Adipocyte (in vitro differentiated cells): ENCODE data around the gene TPI1.
"Not testable (repeated sequence)": the region's sequence is repeated elsewhere in the genome, so short reads cannot be mapped to it uniquely, and the experiment has no call there.

Source experiments
- DNase-seq: peaks from one replicate; pipeline ENCODE4 v3.0.0-alpha.2; 2015; ENCODE audit warnings: low read depth
- H3K27me3 ChIP-seq: replicated peaks from 2 replicates; pipeline ENCODE4 v1.7.0; 2013; ENCODE audit warnings: mild to moderate bottlenecking, low read length, moderate library complexity; ENCODE audit not compliant: control insufficient read depth, insufficient read depth
- H3K36me3 ChIP-seq: 2 replicates; pipeline ENCODE4 v1.7.0; 2013; ENCODE audit warnings: low read length, mild to moderate bottlenecking, moderate library complexity; ENCODE audit not compliant: control insufficient read depth, insufficient read depth, severe bottlenecking
- H3K4me1 ChIP-seq: 2 replicates; pipeline ENCODE4 v1.7.0; 2013; ENCODE audit warnings: mild to moderate bottlenecking, low read length, moderate library complexity; ENCODE audit not compliant: control insufficient read depth, insufficient read depth
- H3K4me3 ChIP-seq: 2 replicates; pipeline ENCODE4 v1.7.0; 2013; ENCODE audit warnings: mild to moderate bottlenecking, low read length, moderate library complexity
- H3K9ac ChIP-seq: 2 replicates; pipeline ENCODE4 v1.7.0; 2013; ENCODE audit warnings: mild to moderate bottlenecking, low read length, moderate library complexity
- H3K9me3 ChIP-seq: 2 replicates; pipeline ENCODE4 v1.7.0; 2013; ENCODE audit warnings: mild to moderate bottlenecking, low read length, moderate library complexity; ENCODE audit not compliant: control insufficient read depth

The TPI1 gene

GRCh38 chr12:6905414-6906040, 38.2 kb downstream of the TPI1 start:
- Histone ChIP-seq H3K9ac (peak overlapping the region; percentile 83), H3K4me3 (peak overlapping the region; percentile 93), H3K27me3 (no peaks in the 10 kb centered on the region), H3K4me1 (peaks cover 11% of the 10 kb centered on the region), H3K36me3 (no peaks in the 10 kb centered on the region), H3K9me3 (no peaks in the 10 kb centered on the region)
- DNase-seq: no peak

DNA sequence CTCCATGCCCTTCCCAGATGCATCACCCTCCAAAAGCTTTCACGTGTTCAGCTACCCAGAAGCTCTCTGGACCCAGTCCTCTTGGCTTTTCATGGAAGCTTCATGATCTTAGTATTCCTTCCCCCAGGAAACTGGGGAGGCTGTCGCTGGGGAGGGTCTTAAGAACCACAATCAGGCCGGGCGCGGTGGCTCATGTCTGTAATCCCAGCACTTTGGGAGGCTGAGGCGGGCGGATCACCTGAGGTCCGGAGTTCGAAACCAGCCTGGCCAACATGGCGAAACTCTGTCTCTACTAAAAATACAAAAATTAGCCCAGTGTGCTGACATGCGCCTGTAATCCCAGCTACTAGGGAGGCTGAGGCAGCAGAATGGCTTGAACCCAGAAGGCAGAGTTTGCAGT, 40.8 kb downstream of the TPI1 start:
- not testable (repeated sequence) for H3K9me3 ChIP-seq, H3K27me3 ChIP-seq, H3K36me3 ChIP-seq, H3K4me3 ChIP-seq, DNase-seq, H3K9ac ChIP-seq
- peaks cover 11% of the 10 kb centered on the region for H3K4me1 ChIP-seq

DNA sequence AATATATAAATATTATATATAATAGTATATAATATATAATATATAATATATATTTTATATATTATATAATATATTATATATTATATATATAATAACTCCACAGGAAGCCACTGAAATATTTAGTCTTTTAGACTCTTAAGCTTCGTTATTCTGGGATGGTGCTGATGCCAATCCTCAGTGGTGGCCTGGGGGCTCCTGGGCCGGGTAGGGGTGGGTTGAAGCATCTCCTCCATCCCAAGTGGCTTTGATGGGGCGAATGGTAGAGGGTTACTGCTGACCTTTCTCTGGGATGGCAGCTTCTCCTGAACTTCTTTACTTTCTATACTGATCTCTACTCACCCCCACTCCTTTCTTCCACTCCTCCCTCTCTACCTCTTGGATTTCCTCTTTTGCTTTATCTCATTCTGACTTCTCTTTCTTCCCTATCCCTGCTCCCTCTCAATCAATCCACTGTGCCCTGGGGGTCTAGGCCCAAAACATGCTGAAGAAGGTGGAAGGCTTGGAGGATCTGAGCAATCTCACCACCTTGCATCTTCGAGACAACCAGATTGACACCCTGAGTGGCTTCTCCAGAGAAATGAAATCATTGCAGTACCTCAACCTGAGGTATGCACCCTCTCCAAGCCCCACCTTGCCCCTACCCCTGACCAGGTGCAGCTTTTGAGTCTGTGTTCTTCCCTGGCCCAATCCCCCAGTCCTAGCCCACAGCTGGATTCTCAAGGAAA, 42.3 kb downstream of the TPI1 start:
- Histone ChIP-seq H3K9ac (no peak overlapping the region), H3K4me3 (no peak overlapping the region), H3K9me3 (no peaks in the 10 kb centered on the region), H3K4me1 (peaks cover 12% of the 10 kb centered on the region), H3K36me3 (no peaks in the 10 kb centered on the region), H3K27me3 (no peaks in the 10 kb centered on the region)
- no peak for DNase-seq

GRCh38 chr12:6912164-6912935, 45.0 kb downstream of the TPI1 start:
- H3K4me3 ChIP-seq: no peak overlapping the region
- no peak overlapping the region for H3K9ac ChIP-seq
- no peaks in the 10 kb centered on the region for H3K36me3 ChIP-seq
- no peaks in the 10 kb centered on the region for H3K27me3 ChIP-seq
- H3K9me3 ChIP-seq: no peaks in the 10 kb centered on the region
- peaks cover 8% of the 10 kb centered on the region for H3K4me1 ChIP-seq
- no peak for DNase-seq

DNA sequence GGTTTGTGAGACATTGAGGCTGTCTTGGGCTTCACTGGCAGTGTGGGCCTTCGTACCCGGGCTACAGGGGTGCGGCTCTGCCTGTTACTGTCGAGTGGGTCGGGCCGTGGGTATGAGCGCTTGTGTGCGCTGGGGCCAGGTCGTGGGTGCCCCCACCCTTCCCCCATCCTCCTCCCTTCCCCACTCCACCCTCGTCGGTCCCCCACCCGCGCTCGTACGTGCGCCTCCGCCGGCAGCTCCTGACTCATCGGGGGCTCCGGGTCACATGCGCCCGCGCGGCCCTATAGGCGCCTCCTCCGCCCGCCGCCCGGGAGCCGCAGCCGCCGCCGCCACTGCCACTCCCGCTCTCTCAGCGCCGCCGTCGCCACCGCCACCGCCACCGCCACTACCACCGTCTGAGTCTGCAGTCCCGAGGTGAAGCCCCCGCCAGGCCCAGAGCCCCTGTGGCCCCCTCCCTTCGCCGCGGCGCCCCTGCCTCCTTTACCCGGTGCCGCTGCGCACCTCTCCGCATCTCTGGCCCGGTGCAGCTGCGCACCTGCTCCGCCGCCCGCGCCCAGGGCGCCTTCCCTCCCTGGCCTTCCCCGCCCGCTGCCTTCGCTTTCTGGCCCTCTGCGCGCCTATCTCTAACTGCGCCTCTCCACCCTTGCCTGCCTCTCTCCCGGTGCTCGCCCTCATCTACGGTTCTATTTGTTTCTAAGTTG, 47.1 kb downstream of the TPI1 start, which contains the start of gene ENO2:
TSS of gene ENO2 (plus strand) at position 335 of the 701 bp plus-strand sequence. CDS start 1,253 bp downstream, outside the sequence.
- H3K27me3 ChIP-seq: no peaks in the 10 kb centered on the region
- H3K9ac ChIP-seq: peak within 1 kb of the TSS; percentile 71
- H3K36me3 ChIP-seq: no peaks in the 10 kb centered on the region
- peaks cover 8% of the 10 kb centered on the region for H3K4me1 ChIP-seq
- H3K4me3 ChIP-seq: peak within 1 kb of the TSS; percentile 81
- DNase-seq: peak; percentile 93
- H3K9me3 ChIP-seq: no peaks in the 10 kb centered on the region

GRCh38 chr12:6914947-6915788, 47.8 kb downstream of the TPI1 start:
- Histone ChIP-seq H3K27me3 (no peaks in the 10 kb centered on the region), H3K9me3 (no peaks in the 10 kb centered on the region), H3K4me1 (peaks cover 8% of the 10 kb centered on the region), H3K36me3 (no peaks in the 10 kb centered on the region), H3K4me3 (peak overlapping the region; percentile 81), H3K9ac (peak overlapping the region; percentile 71)
- no peak for DNase-seq

GRCh38 chr12:6915789-6916285, 48.5 kb downstream of the TPI1 start:
- H3K4me3 ChIP-seq: no peak overlapping the region
- no peak overlapping the region for H3K9ac ChIP-seq
- no peak for DNase-seq
- no peaks in the 10 kb centered on the region for H3K9me3 ChIP-seq
- H3K36me3 ChIP-seq: no peaks in the 10 kb centered on the region
- H3K4me1 ChIP-seq: peaks cover 8% of the 10 kb centered on the region
- no peaks in the 10 kb centered on the region for H3K27me3 ChIP-seq

GRCh38 chr12:6916426-6917200, 49.3 kb downstream of the TPI1 start:
- Histone ChIP-seq H3K4me1 (peaks cover 8% of the 10 kb centered on the region), H3K4me3 (no peak overlapping the region), H3K27me3 (no peaks in the 10 kb centered on the region), H3K9ac (no peak overlapping the region), H3K36me3 (no peaks in the 10 kb centered on the region), H3K9me3 (no peaks in the 10 kb centered on the region)
- no peak for DNase-seq

DNA sequence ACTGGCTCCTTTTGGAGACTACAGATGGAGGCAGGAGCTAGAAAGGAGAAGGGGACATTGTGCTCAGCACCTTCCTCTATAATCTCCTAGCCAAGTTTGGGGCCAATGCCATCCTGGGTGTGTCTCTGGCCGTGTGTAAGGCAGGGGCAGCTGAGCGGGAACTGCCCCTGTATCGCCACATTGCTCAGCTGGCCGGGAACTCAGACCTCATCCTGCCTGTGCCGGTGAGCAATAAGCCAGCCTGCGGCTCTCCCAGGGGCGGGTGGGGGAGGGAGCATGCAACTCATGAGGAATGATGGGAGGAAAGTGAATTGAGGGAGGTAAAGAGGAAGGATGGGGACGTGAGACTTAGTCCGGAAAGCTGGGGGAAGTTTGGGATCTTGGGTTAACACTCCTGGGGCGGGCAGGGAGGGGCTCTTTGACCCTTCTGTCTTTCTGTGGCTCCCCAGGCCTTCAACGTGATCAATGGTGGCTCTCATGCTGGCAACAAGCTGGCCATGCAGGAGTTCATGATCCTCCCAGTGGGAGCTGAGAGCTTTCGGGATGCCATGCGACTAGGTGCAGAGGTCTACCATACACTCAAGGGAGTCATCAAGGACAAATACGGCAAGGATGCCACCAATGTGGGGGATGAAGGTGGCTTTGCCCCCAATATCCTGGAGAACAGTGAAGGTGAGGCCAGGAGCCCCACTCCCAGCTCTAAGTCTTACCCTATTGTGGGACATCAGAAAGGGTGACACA, 50.3 kb downstream of the TPI1 start:
- no peaks in the 10 kb centered on the region for H3K36me3 ChIP-seq
- no peak overlapping the region for H3K4me3 ChIP-seq
- H3K4me1 ChIP-seq: peaks cover 8% of the 10 kb centered on the region
- no peaks in the 10 kb centered on the region for H3K27me3 ChIP-seq
- H3K9ac ChIP-seq: no peak overlapping the region
- no peaks in the 10 kb centered on the region for H3K9me3 ChIP-seq
- DNase-seq: no peak
